ENCODE data around the gene TRIM26. TPM values are rescaled to one million over a fixed set of nuclear protein-coding genes. Genes with fewer than 3 reads are reported as not detected.

Gene TRIM26
- total and polyA plus RNA-seq, 2 of the 13 experiments (the other 11 are each of a cell fraction or from before 2014, with no cell fraction given) = 27.1 to 38.7 TPM

- TF ChIP-seq, protein P1, sequence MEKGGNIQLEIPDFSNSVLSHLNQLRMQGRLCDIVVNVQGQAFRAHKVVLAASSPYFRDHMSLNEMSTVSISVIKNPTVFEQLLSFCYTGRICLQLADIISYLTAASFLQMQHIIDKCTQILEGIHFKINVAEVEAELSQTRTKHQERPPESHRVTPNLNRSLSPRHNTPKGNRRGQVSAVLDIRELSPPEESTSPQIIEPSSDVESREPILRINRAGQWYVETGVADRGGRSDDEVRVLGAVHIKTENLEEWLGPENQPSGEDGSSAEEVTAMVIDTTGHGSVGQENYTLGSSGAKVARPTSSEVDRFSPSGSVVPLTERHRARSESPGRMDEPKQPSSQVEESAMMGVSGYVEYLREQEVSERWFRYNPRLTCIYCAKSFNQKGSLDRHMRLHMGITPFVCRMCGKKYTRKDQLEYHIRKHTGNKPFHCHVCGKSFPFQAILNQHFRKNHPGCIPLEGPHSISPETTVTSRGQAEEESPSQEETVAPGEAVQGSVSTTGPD (CRISPR knock-in tag; IDR thresholded peaks at IDR 0.05) = no peak; the same call in 1 of the 2 replicates
- TF ChIP-seq ZBTB20 (CRISPR knock-in tag; IDR thresholded peaks at IDR 0.05; ENCODE audit: borderline replicate concordance, low read depth) (no peak), EZH2 (conservative IDR thresholded peaks at IDR 0.05; ENCODE audit: low read depth, low read length) (no peak), ZNF33B (CRISPR knock-in tag; IDR thresholded peaks at IDR 0.05) (peak; percentile 37; the same call in 1 of the 2 replicates), ZNF7 (CRISPR knock-in tag; IDR thresholded peaks at IDR 0.05) (no peak), ZNF275 (CRISPR knock-in tag; IDR thresholded peaks at IDR 0.05; ENCODE audit: borderline replicate concordance) (no peak), TAF15 (IDR thresholded peaks at IDR 0.05; ENCODE audit: low read depth, low read length, poor library complexity, severe bottlenecking) (peak; percentile 85), ZNF569 (CRISPR knock-in tag; IDR thresholded peaks at IDR 0.05; ENCODE audit: borderline replicate concordance) (no peak; the same call in 1 of the 2 replicates), SP4 (CRISPR knock-in tag; IDR thresholded peaks at IDR 0.05) (no peak), NR2F1 (CRISPR knock-in tag; IDR thresholded peaks at IDR 0.05) (no peak), GATAD2A (CRISPR knock-in tag; IDR thresholded peaks at IDR 0.05) (peak; percentile 17), FOXP4 (CRISPR knock-in tag; IDR thresholded peaks at IDR 0.05) (peak; percentile 38; the same call in 1 of the 2 replicates), ZNF441 (CRISPR knock-in tag; IDR thresholded peaks at IDR 0.05; ENCODE audit: borderline replicate concordance) (no peak; the same call in none of the 2 replicates), MAF1 (CRISPR knock-in tag; IDR thresholded peaks at IDR 0.05; ENCODE audit: borderline replicate concordance) (peak; percentile 66; the same call in 1 of the 2 replicates), ELF4 (CRISPR knock-in tag; IDR thresholded peaks at IDR 0.05; ENCODE audit: borderline replicate concordance) (no peak; the same call in 1 of the 2 replicates), ZNF776 (CRISPR knock-in tag; IDR thresholded peaks at IDR 0.05) (peak; percentile 78; the same call in 1 of the 2 replicates)
- TF ChIP-seq, protein P2, sequence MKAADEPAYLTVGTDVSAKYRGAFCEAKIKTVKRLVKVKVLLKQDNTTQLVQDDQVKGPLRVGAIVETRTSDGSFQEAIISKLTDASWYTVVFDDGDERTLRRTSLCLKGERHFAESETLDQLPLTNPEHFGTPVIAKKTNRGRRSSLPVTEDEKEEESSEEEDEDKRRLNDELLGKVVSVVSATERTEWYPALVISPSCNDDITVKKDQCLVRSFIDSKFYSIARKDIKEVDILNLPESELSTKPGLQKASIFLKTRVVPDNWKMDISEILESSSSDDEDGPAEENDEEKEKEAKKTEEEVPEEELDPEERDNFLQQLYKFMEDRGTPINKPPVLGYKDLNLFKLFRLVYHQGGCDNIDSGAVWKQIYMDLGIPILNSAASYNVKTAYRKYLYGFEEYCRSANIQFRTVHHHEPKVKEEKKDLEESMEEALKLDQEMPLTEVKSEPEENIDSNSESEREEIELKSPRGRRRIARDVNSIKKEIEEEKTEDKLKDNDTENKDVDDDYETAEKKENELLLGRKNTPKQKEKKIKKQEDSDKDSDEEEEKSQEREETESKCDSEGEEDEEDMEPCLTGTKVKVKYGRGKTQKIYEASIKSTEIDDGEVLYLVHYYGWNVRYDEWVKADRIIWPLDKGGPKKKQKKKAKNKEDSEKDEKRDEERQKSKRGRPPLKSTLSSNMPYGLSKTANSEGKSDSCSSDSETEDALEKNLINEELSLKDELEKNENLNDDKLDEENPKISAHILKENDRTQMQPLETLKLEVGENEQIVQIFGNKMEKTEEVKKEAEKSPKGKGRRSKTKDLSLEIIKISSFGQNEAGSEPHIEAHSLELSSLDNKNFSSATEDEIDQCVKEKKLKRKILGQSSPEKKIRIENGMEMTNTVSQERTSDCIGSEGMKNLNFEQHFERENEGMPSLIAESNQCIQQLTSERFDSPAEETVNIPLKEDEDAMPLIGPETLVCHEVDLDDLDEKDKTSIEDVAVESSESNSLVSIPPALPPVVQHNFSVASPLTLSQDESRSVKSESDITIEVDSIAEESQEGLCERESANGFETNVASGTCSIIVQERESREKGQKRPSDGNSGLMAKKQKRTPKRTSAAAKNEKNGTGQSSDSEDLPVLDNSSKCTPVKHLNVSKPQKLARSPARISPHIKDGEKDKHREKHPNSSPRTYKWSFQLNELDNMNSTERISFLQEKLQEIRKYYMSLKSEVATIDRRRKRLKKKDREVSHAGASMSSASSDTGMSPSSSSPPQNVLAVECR (CRISPR knock-in tag; IDR thresholded peaks at IDR 0.05; ENCODE audit: borderline replicate concordance) = peak; percentile 90
- TF ChIP-seq, protein P3, sequence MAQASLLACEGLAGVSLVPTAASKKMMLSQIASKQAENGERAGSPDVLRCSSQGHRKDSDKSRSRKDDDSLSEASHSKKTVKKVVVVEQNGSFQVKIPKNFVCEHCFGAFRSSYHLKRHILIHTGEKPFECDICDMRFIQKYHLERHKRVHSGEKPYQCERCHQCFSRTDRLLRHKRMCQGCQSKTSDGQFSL (CRISPR knock-in tag; IDR thresholded peaks at IDR 0.05) = peak; percentile 80; the same call in 1 of the 2 replicates
Measured at GRCh38 chr6:30212865-30213666, at the start of gene TRIM26 (continued).
